Cerebellar nuclear complex (tissue), 1 donor: Measurements from ENCODE around the gene C10orf143.
"Not testable (repeated sequence)": the region's sequence is repeated elsewhere in the genome, so short reads cannot be mapped to it uniquely, and the experiment has no call there.

Experiments used
- DNase-seq, 2 experiments: peaks; one replicate each; lab custom pipeline; 2025; lab: John Stamatoyannopoulos, UW

The C10orf143 gene

DNA sequence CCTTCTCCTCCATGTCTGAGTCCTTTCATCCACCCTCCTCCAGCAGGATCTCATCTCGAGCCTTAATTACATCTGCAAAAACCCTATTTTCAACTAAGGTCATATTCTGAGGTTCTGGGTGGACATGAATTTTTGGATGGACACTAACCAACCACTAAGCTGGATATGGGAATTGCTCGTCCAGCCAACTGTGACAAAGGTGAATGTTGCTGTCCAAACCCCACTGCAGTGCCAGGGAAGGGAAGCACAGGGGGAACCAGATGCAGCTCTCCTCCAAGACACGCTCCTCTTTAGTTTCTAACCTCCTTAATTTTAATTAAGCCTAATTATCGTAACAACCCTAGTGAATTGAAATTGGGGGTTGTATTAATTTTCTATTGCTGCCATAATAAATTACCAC lies 81.4 kb downstream of the C10orf143 start:
- no peak for DNase-seq

DNA sequence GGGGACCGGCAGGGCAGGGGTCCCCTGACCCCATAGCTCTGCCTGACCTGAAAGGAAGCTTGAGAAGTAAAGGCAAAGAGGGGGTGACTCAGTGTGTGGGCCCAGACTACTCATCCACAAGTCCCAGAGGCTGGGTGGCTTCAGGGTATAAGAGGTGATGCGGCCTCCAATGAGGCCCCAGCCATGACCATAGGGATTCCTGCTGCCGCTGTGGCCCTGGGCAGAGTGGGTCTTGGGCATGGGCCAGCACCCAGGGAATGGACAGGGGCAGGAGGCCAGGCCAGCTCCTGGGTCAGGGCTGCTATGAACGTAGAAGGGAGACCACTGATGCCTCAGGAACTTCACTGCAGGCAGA lies 82.2 kb downstream of the C10orf143 start:
- DNase-seq: no peak

- no peak for DNase-seq
Measured at GRCh38 chr10:130027716-130028464, 82.7 kb downstream of the C10orf143 start.

- no peak for DNase-seq
Measured at GRCh38 chr10:130026670-130027456, 83.8 kb downstream of the C10orf143 start.

DNA sequence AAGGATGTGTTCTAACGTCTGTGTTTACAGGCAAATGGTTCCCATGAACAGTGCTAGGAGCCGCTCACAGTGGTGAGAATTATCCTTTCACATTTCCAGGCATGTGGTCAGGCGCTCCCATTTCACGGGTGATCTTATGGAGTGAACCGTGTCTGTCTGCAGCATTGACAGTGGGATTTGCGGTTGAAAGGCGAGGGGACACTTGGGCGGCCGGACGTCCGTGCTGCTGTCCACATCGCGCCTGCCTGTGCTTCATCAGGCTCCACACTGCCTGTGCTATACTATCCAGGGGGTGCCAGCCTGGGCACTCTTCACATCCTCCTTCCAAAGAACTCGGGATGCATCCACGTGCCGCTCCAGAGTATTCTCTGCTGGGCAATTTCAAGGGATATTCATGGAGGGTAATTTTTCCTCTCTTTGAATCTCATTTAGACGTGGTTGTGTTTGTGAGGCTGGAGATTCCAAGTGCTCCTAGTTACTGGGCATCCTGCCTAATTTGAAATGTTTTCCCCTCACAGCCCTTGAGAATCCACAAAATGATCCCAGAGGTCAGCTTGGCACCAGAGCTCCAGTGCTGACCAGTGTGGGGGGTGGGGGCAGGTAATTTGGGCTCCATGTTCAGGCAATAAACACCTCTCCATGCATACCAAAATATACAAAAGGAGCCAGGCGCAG lies 84.7 kb downstream of the C10orf143 start:
- no peak for DNase-seq

GRCh38 chr10:130025326-130025725 lies 85.3 kb downstream of the C10orf143 start:
- no peak for DNase-seq

- DNase-seq: no peak
Measured at GRCh38 chr10:130024779-130025325, 85.8 kb downstream of the C10orf143 start.

GRCh38 chr10:130024326-130024725 lies 86.3 kb downstream of the C10orf143 start:
- DNase-seq: not testable (repeated sequence)

DNA sequence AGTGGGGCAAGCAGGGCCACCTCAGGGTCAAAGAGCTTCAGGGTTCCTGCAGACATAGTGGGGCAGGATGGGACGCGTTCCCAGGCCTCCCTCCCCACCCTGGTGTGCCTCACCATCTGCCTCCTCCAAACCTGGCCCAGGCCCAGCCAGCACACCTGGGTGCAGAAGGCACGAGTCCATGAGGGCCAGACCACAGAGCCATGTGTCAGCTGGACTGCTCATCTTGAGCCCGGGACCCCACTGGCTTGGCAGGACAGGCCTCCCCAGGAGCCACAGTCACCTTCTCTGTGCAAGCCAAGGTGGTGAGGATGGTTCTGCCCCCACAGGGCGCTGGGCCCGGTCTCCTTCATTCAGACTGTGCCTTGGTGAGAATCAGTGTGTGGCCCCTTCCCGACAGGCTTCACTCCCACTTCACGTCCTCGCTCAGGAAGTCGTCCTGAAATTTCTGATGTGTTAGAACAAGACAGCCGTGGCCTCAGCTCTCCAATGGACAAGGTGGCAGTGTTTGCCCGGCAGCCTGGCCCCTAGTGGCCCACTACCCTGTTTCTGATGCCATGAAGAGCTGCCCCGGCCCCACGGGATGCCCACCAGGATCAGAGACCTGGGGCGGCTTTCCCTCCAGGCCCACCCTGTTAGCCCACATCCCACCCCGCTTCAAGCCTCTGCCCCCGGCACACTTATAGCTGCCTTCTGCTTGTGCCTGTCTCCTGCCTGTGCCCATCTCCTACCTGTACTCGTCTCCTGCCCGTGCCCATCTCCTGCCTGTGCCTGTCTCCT lies 87.0 kb downstream of the C10orf143 start:
- no peak for DNase-seq

GRCh38 chr10:130022511-130023299 lies 87.9 kb downstream of the C10orf143 start:
- DNase-seq: no peak

- no peak for DNase-seq
Measured at GRCh38 chr10:130022086-130022485, 88.5 kb downstream of the C10orf143 start.

GRCh38 chr10:130021383-130021950 lies 89.2 kb downstream of the C10orf143 start:
- no peak for DNase-seq

- no peak for DNase-seq
Measured at GRCh38 chr10:130020651-130021382, 89.8 kb downstream of the C10orf143 start.

GRCh38 chr10:130018730-130019185 lies 91.9 kb downstream of the C10orf143 start:
- DNase-seq: no peak

GRCh38 chr10:130018265-130018664 lies 92.4 kb downstream of the C10orf143 start:
- DNase-seq: no peak

DNA sequence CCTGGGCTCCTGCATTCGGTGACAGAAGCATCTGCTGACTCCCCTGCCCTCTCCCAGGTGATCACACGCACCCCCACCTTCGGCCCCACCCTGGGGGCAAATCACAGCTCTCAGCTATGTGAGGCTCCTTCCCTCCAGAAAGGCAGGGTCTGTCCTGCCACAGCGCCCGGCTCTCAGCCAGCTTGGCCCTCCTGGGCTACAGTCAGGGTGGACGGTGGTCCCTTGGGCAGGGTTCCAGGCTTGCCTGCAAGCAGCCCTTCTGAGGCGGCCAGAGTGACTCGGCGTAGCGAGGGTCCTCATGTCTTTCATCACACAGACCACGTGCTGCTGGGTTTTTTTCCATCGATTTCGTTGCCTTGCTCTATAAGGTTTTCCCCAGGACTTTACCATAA lies 93.0 kb downstream of the C10orf143 start:
- DNase-seq: no peak

- no peak for DNase-seq
Measured at GRCh38 chr10:130016993-130017630, 93.5 kb downstream of the C10orf143 start.

- DNase-seq: no peak
Measured at GRCh38 chr10:130016095-130016494, 94.5 kb downstream of the C10orf143 start.

DNA sequence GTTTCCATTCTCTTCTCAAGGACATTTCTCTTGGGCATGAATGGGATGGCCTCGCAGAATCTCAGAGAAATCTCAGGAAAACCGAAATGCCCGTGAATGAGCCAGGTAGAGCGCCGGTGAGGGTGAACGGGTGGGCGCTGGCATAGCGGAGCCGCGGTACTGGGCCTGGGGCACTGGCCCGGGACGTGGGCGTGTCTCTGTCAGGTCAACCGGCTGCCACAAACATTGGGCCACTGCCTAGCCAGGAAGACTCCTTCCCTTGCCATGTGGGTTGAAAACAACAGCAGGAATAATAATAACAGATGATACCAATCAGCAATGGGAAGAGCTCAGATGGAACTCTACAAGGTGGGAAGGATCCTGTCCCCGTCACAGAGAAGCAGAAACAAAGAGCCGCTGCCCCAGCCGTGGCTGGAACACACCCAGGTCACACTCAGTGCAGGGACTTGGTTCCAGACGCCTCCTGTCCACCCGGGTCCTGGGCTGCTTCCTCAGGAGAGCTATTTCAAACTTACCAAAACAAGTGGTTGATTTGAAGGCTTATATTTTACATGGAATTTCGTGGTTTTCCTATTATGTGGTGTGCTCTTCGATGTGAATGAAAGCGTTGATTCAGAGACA lies 95.4 kb downstream of the C10orf143 start:
- DNase-seq: no peak
